Progenitor cell of endocrine pancreas (in vitro differentiated cells): ENCODE measurements around the gene SRP72. TPM values are rescaled to one million over a fixed set of nuclear protein-coding genes. Genes with fewer than 3 reads are reported as not detected.

Experiments
- DNase-seq: peaks from one replicate; pipeline ENCODE4 v3.0.0; 2021; ENCODE audit warnings: low spot score; ENCODE audit not compliant: unreplicated experiment
- H3K27ac Mint-ChIP-seq: 2 replicates; pipeline ENCODE4 v1.8.0; 2021; ENCODE audit warnings: mild to moderate bottlenecking, moderate library complexity, mixed read lengths
- H3K27me3 Mint-ChIP-seq: 2 replicates; pipeline ENCODE4 v1.8.0; 2021; ENCODE audit warnings: mixed read lengths
- H3K36me3 Mint-ChIP-seq: 2 replicates; pipeline ENCODE4 v1.8.0; 2022; ENCODE audit warnings: mixed read lengths; ENCODE audit not compliant: insufficient read depth
- H3K4me1 Mint-ChIP-seq: 2 replicates; pipeline ENCODE4 v1.8.0; 2021; ENCODE audit warnings: low read depth, mixed read lengths
- H3K4me3 Mint-ChIP-seq: 2 replicates; pipeline ENCODE4 v1.8.0; 2021; ENCODE audit warnings: low read depth, mild to moderate bottlenecking, moderate library complexity, mixed read lengths
- H3K9me3 Mint-ChIP-seq: 2 replicates; pipeline ENCODE4 v1.8.0; 2021; ENCODE audit warnings: low read depth, mixed read lengths
- CTCF ChIP-seq: fragments of 200-600 bp; sonication (generic); IDR thresholded peaks from one replicate; pipeline ENCODE4 v1.5.0; 2021; ENCODE audit warnings: antibody characterized with exemption, mild to moderate bottlenecking; ENCODE audit not compliant: unreplicated experiment
- total RNA-seq: library from RNA; stranded (reverse); gene quantifications from 2 replicates; pipeline ENCODE4 v1.2.1, GENCODE V29; 2021

The SRP72 gene
- total RNA-seq, 1 donor from 2014 or later, result 119 TPM

GRCh38 chr4:56511098-56511497 lies 43.7 kb downstream of the SRP72 start:
- no peak for TF ChIP-seq CTCF
- H3K4me3 Mint-ChIP-seq, result no peak overlapping the region
- peaks cover 12% of the 10 kb centered on the region for H3K27me3 Mint-ChIP-seq
- no peaks in the 10 kb centered on the region for H3K36me3 Mint-ChIP-seq
- DNase-seq, result no peak
- H3K9me3 Mint-ChIP-seq, result no peaks in the 10 kb centered on the region
- H3K27ac Mint-ChIP-seq, result no peak overlapping the region
- H3K4me1 Mint-ChIP-seq, result peaks cover 16% of the 10 kb centered on the region

GRCh38 chr4:56512166-56512565 lies 44.7 kb downstream of the SRP72 start:
- peaks cover 1% of the 10 kb centered on the region for H3K27me3 Mint-ChIP-seq
- peaks cover 11% of the 10 kb centered on the region for H3K4me1 Mint-ChIP-seq
- no peak overlapping the region for H3K4me3 Mint-ChIP-seq
- TF ChIP-seq CTCF, result no peak
- H3K36me3 Mint-ChIP-seq, result no peaks in the 10 kb centered on the region
- DNase-seq, result no peak
- no peak overlapping the region for H3K27ac Mint-ChIP-seq
- no peaks in the 10 kb centered on the region for H3K9me3 Mint-ChIP-seq

- Mint-ChIP-seq H3K27me3 (no peaks in the 10 kb centered on the region), H3K27ac (no peak overlapping the region), H3K4me3 (no peak overlapping the region), H3K36me3 (no peaks in the 10 kb centered on the region), H3K4me1 (peaks cover 11% of the 10 kb centered on the region), H3K9me3 (no peaks in the 10 kb centered on the region)
- DNase-seq, result no peak
- no peak for TF ChIP-seq CTCF
Measured at GRCh38 chr4:56513517-56513916, 46.1 kb downstream of the SRP72 start.

GRCh38 chr4:56530269-56531148 lies 63.1 kb downstream of the SRP72 start:
- Mint-ChIP-seq H3K4me3 (no peak overlapping the region), H3K36me3 (no peaks in the 10 kb centered on the region), H3K4me1 (no peaks in the 10 kb centered on the region), H3K27ac (no peak overlapping the region), H3K27me3 (peaks cover 29% of the 10 kb centered on the region), H3K9me3 (no peaks in the 10 kb centered on the region)
- DNase-seq, result peak; percentile 62
- TF ChIP-seq CTCF, result no peak

- Mint-ChIP-seq H3K27ac (no peak overlapping the region), H3K4me1 (no peaks in the 10 kb centered on the region), H3K27me3 (peaks cover 24% of the 10 kb centered on the region), H3K4me3 (no peak overlapping the region), H3K36me3 (no peaks in the 10 kb centered on the region), H3K9me3 (no peaks in the 10 kb centered on the region)
- DNase-seq, result no peak
- no peak for TF ChIP-seq CTCF
Measured at GRCh38 chr4:56531149-56531770, 63.8 kb downstream of the SRP72 start.
